ENCODE results near the gene TMEM14A.

- TF ChIP-seq POLR2AphosphoS5 (IDR thresholded peaks at IDR 0.05; ENCODE audit: low read depth) (peak; percentile 48; the same call in 1 of the 2 replicates), CTCF (IDR thresholded peaks at IDR 0.05; ENCODE audit: insufficient read depth, low read length) (no peak), REST (IDR thresholded peaks at IDR 0.05; ENCODE audit: insufficient replicate concordance, low read depth) (no peak), GABPA (IDR thresholded peaks at IDR 0.05; ENCODE audit: low read depth) (no peak), SPI1 (IDR thresholded peaks at IDR 0.05; ENCODE audit: borderline replicate concordance, low read depth) (no peak)
Observed at GRCh38 chr6:52670502-52671409, at the start of gene TMEM14A.

Data from HL-60 (cell line).